ENCODE data around the gene MYO7B.

MYO7B gene

GRCh38 chr2:127669056-127669455 lies 133.6 kb downstream of the MYO7B start:
- DNase-seq (ENCODE audit: extremely low spot score) = no peak
- CTCF ChIA-PET = no interaction called here
- POLR2A ChIA-PET = no interaction called here
- TF ChIP-seq, protein P1, sequence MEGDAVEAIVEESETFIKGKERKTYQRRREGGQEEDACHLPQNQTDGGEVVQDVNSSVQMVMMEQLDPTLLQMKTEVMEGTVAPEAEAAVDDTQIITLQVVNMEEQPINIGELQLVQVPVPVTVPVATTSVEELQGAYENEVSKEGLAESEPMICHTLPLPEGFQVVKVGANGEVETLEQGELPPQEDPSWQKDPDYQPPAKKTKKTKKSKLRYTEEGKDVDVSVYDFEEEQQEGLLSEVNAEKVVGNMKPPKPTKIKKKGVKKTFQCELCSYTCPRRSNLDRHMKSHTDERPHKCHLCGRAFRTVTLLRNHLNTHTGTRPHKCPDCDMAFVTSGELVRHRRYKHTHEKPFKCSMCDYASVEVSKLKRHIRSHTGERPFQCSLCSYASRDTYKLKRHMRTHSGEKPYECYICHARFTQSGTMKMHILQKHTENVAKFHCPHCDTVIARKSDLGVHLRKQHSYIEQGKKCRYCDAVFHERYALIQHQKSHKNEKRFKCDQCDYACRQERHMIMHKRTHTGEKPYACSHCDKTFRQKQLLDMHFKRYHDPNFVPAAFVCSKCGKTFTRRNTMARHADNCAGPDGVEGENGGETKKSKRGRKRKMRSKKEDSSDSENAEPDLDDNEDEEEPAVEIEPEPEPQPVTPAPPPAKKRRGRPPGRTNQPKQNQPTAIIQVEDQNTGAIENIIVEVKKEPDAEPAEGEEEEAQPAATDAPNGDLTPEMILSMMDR (IDR thresholded peaks at IDR 0.05; ENCODE audit: control extremely low read depth, extremely low read depth, low read depth, missing control alignments) = no peak

DNA sequence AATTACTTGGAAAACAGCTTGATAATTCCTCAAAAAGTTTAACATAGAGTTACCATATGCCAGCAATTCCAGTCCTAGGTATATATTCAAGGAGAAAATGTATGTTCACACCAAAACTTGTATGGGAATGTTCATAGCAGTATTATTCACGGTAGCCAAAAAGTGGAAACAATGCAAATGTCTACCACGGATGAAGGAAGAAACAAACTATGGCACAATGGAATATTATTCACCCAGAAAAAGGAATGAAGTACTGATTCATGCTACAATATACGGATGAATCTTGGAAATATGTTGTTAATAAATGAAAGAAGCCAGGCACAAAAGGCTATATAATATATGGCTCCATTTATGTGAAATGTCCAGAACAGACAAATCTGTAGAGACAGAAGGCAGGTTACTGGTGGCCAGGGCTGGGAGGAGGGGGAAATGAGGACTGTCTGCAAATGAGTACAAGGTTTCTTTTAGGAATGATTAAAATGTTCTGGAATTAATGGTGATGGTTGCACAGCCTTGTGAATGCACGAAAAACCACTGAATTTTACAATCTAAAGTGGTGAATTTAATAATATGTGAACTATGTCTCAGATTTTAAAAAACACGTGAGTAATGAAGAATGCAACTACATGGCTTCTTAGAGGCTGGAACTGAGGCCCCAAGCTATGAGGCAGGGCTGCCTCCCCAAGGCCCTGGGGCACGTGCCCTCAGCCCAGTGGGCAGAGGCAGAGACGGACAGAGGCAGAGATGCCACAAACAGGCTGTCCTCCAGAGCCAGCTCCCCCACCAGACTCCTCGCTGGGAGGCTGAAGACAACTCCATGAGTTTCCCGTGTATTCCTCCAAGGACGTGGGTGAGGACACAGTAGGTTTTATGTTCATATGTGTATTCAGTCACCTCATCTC lies 134.8 kb downstream of the MYO7B start:
- no peak for DNase-seq (ENCODE audit: extremely low spot score)
- CTCF ChIA-PET = interaction anchor here (0.9 kb wide), 1 partner anchor 79 kb away, joined by 3 read pairs; no protein-coding TSS in a partner anchor
- TF ChIP-seq, protein P1 (IDR thresholded peaks at IDR 0.05; ENCODE audit: control extremely low read depth, extremely low read depth, low read depth, missing control alignments) = no peak
- POLR2A ChIA-PET = no interaction called here

- ChIA-PET CTCF (no interaction called here), POLR2A (no interaction called here)
- TF ChIP-seq, protein P1 (IDR thresholded peaks at IDR 0.05; ENCODE audit: control extremely low read depth, extremely low read depth, low read depth, missing control alignments) = no peak
- DNase-seq (ENCODE audit: extremely low spot score) = no peak
Observed at GRCh38 chr2:127670957-127671290, 135.4 kb downstream of the MYO7B start.

DNA sequence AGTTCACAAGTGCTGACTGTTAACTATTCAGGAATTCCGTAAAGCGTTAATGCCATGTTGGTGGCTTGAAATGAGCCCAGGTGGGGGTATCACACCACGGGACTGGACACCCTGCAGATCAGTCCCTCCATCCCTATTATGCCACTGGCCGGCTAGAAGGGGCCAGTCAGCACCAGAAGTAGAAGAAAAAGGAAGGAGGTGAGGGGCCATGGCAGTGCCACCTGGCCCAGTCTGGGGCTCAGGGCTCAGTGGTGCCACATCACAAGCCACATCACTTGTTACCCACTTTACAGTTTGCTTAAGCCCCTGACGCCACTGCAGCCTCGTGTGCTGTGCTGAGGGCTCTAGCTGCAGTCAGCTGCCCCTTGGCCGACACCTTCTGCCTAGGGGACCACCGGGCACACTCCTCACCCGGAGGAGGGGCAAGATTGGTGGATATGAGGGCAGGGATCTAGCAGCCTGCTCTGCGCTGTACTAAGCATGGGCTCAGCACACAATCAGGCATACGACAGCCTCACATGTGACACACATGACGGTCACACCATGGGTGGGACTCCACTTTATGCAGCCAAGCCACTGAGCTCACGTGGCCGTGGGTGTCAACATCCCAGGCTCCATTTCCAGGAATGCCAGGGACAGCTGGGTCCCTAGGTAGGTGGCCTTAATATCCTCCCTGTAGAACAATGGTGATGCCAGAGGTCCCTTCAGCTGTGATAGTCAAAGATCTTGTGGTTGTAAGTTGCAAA lies 136.2 kb downstream of the MYO7B start:
- CTCF ChIA-PET = interaction anchor here (0.9 kb wide), 1 partner anchor 22 kb away, joined by 3 read pairs; no protein-coding TSS in a partner anchor
- POLR2A ChIA-PET = no interaction called here
- TF ChIP-seq, protein P1 (IDR thresholded peaks at IDR 0.05; ENCODE audit: control extremely low read depth, extremely low read depth, low read depth, missing control alignments) = no peak

DNA sequence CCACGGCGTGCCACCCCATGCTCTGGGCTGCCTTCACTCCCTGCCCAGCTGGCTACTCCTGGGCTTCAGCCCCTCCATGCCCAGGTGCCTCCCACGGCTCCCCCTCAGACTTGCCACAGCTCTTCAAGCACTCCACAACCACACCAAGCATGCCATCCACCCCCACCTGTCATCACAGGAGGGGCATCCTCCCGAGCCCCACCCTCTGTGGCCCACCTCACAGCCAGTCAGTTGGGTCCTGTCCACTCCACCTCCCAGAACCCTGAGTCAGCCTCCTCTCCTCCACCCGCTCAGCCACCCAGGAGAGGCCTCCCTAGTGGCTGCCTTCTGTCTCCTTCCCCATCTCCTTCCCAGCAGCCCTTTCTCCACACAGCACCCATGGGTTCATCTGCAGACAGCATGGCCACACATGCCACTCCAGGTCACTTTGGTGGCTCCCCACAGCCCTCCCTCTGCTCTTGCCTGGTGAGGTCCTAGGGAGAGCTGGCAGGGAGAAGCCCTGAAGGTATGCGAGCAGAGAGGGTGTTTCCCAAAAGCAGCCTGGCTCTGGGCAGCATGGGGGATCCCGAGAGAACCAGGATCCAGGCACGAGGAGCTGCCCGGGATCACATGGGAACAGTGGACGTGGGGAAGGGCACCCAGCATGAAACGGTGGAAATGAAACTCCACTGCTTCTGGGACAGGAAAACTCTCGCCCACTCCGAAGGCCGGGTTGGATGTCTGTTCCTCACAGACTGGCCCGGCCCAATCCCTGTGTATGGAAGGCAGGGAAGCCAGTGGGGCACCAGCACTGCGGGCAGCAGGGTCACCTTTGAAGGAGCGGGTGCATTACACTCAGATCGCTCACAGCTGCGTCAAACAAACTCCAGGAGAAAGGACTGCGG lies 137.1 kb downstream of the MYO7B start:
- ChIA-PET CTCF (interaction anchor here (0.9 kb wide), 1 partner anchor 23 kb away, joined by 3 read pairs; no protein-coding TSS in a partner anchor), POLR2A (no interaction called here)
- TF ChIP-seq, protein P1 (IDR thresholded peaks at IDR 0.05; ENCODE audit: control extremely low read depth, extremely low read depth, low read depth, missing control alignments) = no peak
- DNase-seq (ENCODE audit: extremely low spot score) = no peak

More for the DNA sequence above, 136.2 kb downstream of the MYO7B start:
- no peak for DNase-seq (ENCODE audit: extremely low spot score)

All from GM10248 (cell line).